Measurements from ENCODE around the gene TYMP. TPM values are rescaled to one million over a fixed set of nuclear protein-coding genes. Genes with fewer than 3 reads are reported as not detected.

Gene TYMP
- total RNA-seq, 1 experiment from 2014 or later: 0.58 TPM

- intact Hi-C loops (cut with micrococcal nuclease; ENCODE audit: unreplicated experiment): no loop called here
- no peak for TF ChIP-seq CTCF (conservative IDR thresholded peaks at IDR 0.05; ENCODE audit: low read depth, low read length)
- no peak for TF ChIP-seq EZH2 (IDR thresholded peaks at IDR 0.05; ENCODE audit: borderline replicate concordance, low read depth, low read length, poor library complexity, severe bottlenecking)
- POLR2A ChIA-PET (ENCODE audit: low non-redundant PET): no interaction called here
- Histone ChIP-seq H3K4me1 (ENCODE audit: insufficient read depth, low read length, poor library complexity, severe bottlenecking) (no peaks in the 10 kb centered on the region), H3K36me3 (ENCODE audit: insufficient read depth, low read length, poor library complexity, severe bottlenecking) (peaks cover 12% of the 10 kb centered on the region), H3K4me3 (ENCODE audit: low read depth, low read length, poor library complexity, severe bottlenecking) (no peak overlapping the region), H3K27ac (ENCODE audit: low read depth, low read length, poor library complexity, severe bottlenecking) (no peak overlapping the region), H3K27me3 (replicated peaks; ENCODE audit: insufficient read depth, low read depth, low read length, poor library complexity) (no peaks in the 10 kb centered on the region), H3K9me3 (ENCODE audit: low read depth, low read length, poor library complexity, severe bottlenecking) (no peaks in the 10 kb centered on the region)
- CTCF ChIA-PET: no interaction called here
- BruUV-seq (replicated peaks): no TSS peak
- no peak for DNase-seq (ENCODE audit: low spot score)
Measured at GRCh38 chr22:50567721-50568252, 38.0 kb upstream of the TYMP start.

DNA sequence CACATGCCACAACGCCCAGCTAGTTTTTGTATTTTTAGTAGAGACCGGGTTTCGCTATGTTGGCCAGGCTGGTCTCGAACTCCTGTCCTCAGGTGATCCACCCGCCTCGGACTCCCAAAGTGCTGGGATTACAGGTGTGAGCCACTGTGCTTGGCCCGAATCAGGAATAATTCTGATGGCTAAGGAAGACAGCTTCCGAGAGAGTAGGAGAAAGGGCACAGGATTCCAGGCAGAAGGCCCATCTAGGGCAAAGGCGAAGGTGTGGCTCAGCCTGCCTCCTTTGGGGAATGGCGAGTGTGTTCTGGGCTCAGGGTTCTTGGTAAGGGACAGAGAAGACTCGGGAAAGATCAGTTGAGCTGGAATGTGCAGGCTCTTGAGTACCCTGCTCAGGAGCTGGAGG is 34.5 kb upstream of the TYMP start:
- ChIA-PET CTCF (no interaction called here), POLR2A (ENCODE audit: low non-redundant PET) (no interaction called here)
- Histone ChIP-seq H3K4me1 (ENCODE audit: insufficient read depth, low read length, poor library complexity, severe bottlenecking) (no peaks in the 10 kb centered on the region), H3K9me3 (ENCODE audit: low read depth, low read length, poor library complexity, severe bottlenecking) (no peaks in the 10 kb centered on the region), H3K36me3 (ENCODE audit: insufficient read depth, low read length, poor library complexity, severe bottlenecking) (no peaks in the 10 kb centered on the region), H3K27ac (ENCODE audit: low read depth, low read length, poor library complexity, severe bottlenecking) (no peak overlapping the region), H3K27me3 (replicated peaks; ENCODE audit: insufficient read depth, low read depth, low read length, poor library complexity) (no peaks in the 10 kb centered on the region), H3K4me3 (ENCODE audit: low read depth, low read length, poor library complexity, severe bottlenecking) (no peak overlapping the region)
- TF ChIP-seq CTCF (conservative IDR thresholded peaks at IDR 0.05; ENCODE audit: low read depth, low read length) (no peak), EZH2 (IDR thresholded peaks at IDR 0.05; ENCODE audit: borderline replicate concordance, low read depth, low read length, poor library complexity, severe bottlenecking) (no peak)
- no peak for DNase-seq (ENCODE audit: low spot score)
- intact Hi-C loops (cut with micrococcal nuclease; ENCODE audit: unreplicated experiment): no loop called here
- no TSS peak for BruUV-seq (replicated peaks)

GRCh38 chr22:50563413-50564160 is 33.8 kb upstream of the TYMP start:
- no peaks in the 10 kb centered on the region for H3K9me3 ChIP-seq (ENCODE audit: low read depth, low read length, poor library complexity, severe bottlenecking)
- H3K4me1 ChIP-seq (ENCODE audit: insufficient read depth, low read length, poor library complexity, severe bottlenecking): no peaks in the 10 kb centered on the region
- intact Hi-C loops (cut with micrococcal nuclease; ENCODE audit: unreplicated experiment): no loop called here
- H3K27me3 ChIP-seq (replicated peaks; ENCODE audit: insufficient read depth, low read depth, low read length, poor library complexity): no peaks in the 10 kb centered on the region
- DNase-seq (ENCODE audit: low spot score): no peak
- peak overlapping the region; percentile 52 for H3K4me3 ChIP-seq (ENCODE audit: low read depth, low read length, poor library complexity, severe bottlenecking)
- peak overlapping the region; percentile 2 for H3K27ac ChIP-seq (ENCODE audit: low read depth, low read length, poor library complexity, severe bottlenecking)
- no peaks in the 10 kb centered on the region for H3K36me3 ChIP-seq (ENCODE audit: insufficient read depth, low read length, poor library complexity, severe bottlenecking)
- ChIA-PET CTCF (interaction anchor here (1.1 kb wide), 1 partner anchor 38 kb away, joined by 6 read pairs; the partner anchor contains the start of gene SCO2), POLR2A (ENCODE audit: low non-redundant PET) (no interaction called here)
- no peak for TF ChIP-seq EZH2 (IDR thresholded peaks at IDR 0.05; ENCODE audit: borderline replicate concordance, low read depth, low read length, poor library complexity, severe bottlenecking)
- TF ChIP-seq CTCF (conservative IDR thresholded peaks at IDR 0.05; ENCODE audit: low read depth, low read length): no peak
- BruUV-seq (replicated peaks): no TSS peak
